Measurements from ENCODE around the gene PLEKHG1.
A peak's percentile ranks its signal among the peaks of the same experiment; 100 is the strongest.

Gene PLEKHG1

GRCh38 chr6:150635906-150636514, 36.3 kb downstream of the PLEKHG1 start:
- Histone ChIP-seq H3K4me1 (ENCODE audit: control insufficient read depth, low read length) (peaks cover 100% of the 10 kb centered on the region), H3K4me3 (ENCODE audit: low read length) (peak overlapping the region; percentile 79), H3K4me2 (ENCODE audit: low read length) (peak overlapping the region; percentile 95), H3K9me3 (ENCODE audit: control insufficient read depth, insufficient read depth, low read length) (no peaks in the 10 kb centered on the region), H3K27ac (ENCODE audit: low read depth, low read length) (peak overlapping the region; percentile 90), H3K27me3 (ENCODE audit: control insufficient read depth, low read length) (no peaks in the 10 kb centered on the region), H4K20me1 (ENCODE audit: control insufficient read depth, insufficient read depth, low read depth, low read length) (no peaks in the 10 kb centered on the region), H3K79me2 (ENCODE audit: control insufficient read depth, low read length) (peaks cover 94% of the 10 kb centered on the region), H3K36me3 (ENCODE audit: control insufficient read depth, low read length) (peaks cover 31% of the 10 kb centered on the region), H3F3A (ENCODE audit: control insufficient read depth, insufficient read depth) (peaks cover 32% of the 10 kb centered on the region), H3K9me2 (replicated peaks; ENCODE audit: control insufficient read depth, low read length) (no peaks in the 10 kb centered on the region)
- TF ChIP-seq, protein P1, sequence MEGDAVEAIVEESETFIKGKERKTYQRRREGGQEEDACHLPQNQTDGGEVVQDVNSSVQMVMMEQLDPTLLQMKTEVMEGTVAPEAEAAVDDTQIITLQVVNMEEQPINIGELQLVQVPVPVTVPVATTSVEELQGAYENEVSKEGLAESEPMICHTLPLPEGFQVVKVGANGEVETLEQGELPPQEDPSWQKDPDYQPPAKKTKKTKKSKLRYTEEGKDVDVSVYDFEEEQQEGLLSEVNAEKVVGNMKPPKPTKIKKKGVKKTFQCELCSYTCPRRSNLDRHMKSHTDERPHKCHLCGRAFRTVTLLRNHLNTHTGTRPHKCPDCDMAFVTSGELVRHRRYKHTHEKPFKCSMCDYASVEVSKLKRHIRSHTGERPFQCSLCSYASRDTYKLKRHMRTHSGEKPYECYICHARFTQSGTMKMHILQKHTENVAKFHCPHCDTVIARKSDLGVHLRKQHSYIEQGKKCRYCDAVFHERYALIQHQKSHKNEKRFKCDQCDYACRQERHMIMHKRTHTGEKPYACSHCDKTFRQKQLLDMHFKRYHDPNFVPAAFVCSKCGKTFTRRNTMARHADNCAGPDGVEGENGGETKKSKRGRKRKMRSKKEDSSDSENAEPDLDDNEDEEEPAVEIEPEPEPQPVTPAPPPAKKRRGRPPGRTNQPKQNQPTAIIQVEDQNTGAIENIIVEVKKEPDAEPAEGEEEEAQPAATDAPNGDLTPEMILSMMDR (IDR thresholded peaks at IDR 0.05; ENCODE audit: low read depth, low read length, poor library complexity, severe bottlenecking): no peak
- no peak for TF ChIP-seq EZH2phosphoT487 (IDR thresholded peaks at IDR 0.05; ENCODE audit: borderline replicate concordance, low read length)

DNA sequence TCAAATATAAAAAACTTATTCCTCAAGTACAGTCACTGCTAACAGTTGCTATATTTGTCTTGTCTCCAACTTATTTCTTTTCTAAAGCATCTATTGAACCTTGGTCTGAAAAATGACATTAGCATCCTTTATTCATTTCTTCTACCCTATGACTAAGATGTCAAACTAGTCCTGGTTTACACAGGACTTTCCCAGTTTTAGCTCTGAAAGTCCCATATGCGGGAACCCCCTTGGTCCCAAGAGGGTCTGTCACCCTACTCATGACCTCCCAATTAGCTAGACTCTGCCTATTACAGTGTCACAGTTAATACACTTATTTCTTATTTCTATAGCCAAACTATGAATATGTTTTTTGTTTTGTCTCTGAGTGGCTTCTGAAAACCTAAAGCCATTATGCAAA, 37.1 kb downstream of the PLEKHG1 start:
- H3K4me1 ChIP-seq (ENCODE audit: control insufficient read depth, low read length): peaks cover 100% of the 10 kb centered on the region
- H3K9me3 ChIP-seq (ENCODE audit: control insufficient read depth, insufficient read depth, low read length): no peaks in the 10 kb centered on the region
- peak overlapping the region; percentile 79 for H3K4me3 ChIP-seq (ENCODE audit: low read length)
- H3K27ac ChIP-seq (ENCODE audit: low read depth, low read length): peak overlapping the region; percentile 90
- no peak for TF ChIP-seq EZH2phosphoT487 (IDR thresholded peaks at IDR 0.05; ENCODE audit: borderline replicate concordance, low read length)
- TF ChIP-seq, protein P1 (IDR thresholded peaks at IDR 0.05; ENCODE audit: low read depth, low read length, poor library complexity, severe bottlenecking): no peak
- H3K27me3 ChIP-seq (ENCODE audit: control insufficient read depth, low read length): no peaks in the 10 kb centered on the region
- H3K36me3 ChIP-seq (ENCODE audit: control insufficient read depth, low read length): peaks cover 31% of the 10 kb centered on the region
- peak overlapping the region; percentile 95 for H3K4me2 ChIP-seq (ENCODE audit: low read length)
- H3F3A ChIP-seq (ENCODE audit: control insufficient read depth, insufficient read depth): peaks cover 34% of the 10 kb centered on the region
- H3K79me2 ChIP-seq (ENCODE audit: control insufficient read depth, low read length): peaks cover 94% of the 10 kb centered on the region
- no peaks in the 10 kb centered on the region for H3K9me2 ChIP-seq (replicated peaks; ENCODE audit: control insufficient read depth, low read length)
- H4K20me1 ChIP-seq (ENCODE audit: control insufficient read depth, insufficient read depth, low read depth, low read length): no peaks in the 10 kb centered on the region

GRCh38 chr6:150637266-150637665, 37.6 kb downstream of the PLEKHG1 start:
- Histone ChIP-seq H3K27ac (ENCODE audit: low read depth, low read length) (peak overlapping the region; percentile 90), H3K79me2 (ENCODE audit: control insufficient read depth, low read length) (peaks cover 94% of the 10 kb centered on the region), H3K4me1 (ENCODE audit: control insufficient read depth, low read length) (peaks cover 100% of the 10 kb centered on the region), H4K20me1 (ENCODE audit: control insufficient read depth, insufficient read depth, low read depth, low read length) (no peaks in the 10 kb centered on the region), H3K27me3 (ENCODE audit: control insufficient read depth, low read length) (no peaks in the 10 kb centered on the region), H3K4me3 (ENCODE audit: low read length) (peak overlapping the region; percentile 79), H3K36me3 (ENCODE audit: control insufficient read depth, low read length) (peaks cover 31% of the 10 kb centered on the region), H3K4me2 (ENCODE audit: low read length) (peak overlapping the region; percentile 95), H3K9me2 (replicated peaks; ENCODE audit: control insufficient read depth, low read length) (no peaks in the 10 kb centered on the region), H3F3A (ENCODE audit: control insufficient read depth, insufficient read depth) (peaks cover 31% of the 10 kb centered on the region), H3K9me3 (ENCODE audit: control insufficient read depth, insufficient read depth, low read length) (no peaks in the 10 kb centered on the region)
- TF ChIP-seq EZH2phosphoT487 (IDR thresholded peaks at IDR 0.05; ENCODE audit: borderline replicate concordance, low read length): no peak
- TF ChIP-seq, protein P1 (IDR thresholded peaks at IDR 0.05; ENCODE audit: low read depth, low read length, poor library complexity, severe bottlenecking): no peak
